HepG2 (cell line): ENCODE data around the gene CDYL2.

Experiments used
- CREM ChIP-seq, 2 experiments: sonication (generic) in 1 of 2; formaldehyde crosslinking in 1 of 2; IDR thresholded peaks; 2 replicates each; pipeline versions ENCODE4 v1.4.0 to v1.6.1; 2016 to 2020; ENCODE audit warnings: antibody characterized with exemption in 1 of 2, mild to moderate bottlenecking in 1 of 2, missing genetic modification reagents in 1 of 2
- FOXK1 ChIP-seq: sonication (generic); formaldehyde crosslinking; IDR thresholded peaks from 2 replicates; pipeline ENCODE4 v1.4.0; 2020; ENCODE audit warnings: low read depth, missing genetic modification reagents, borderline replicate concordance
- KDM5A ChIP-seq: fragments of 200-600 bp; sonication (generic); IDR thresholded peaks from 2 replicates; pipeline ENCODE4 v1.7.0; 2018; ENCODE audit warnings: antibody characterized with exemption, mild to moderate bottlenecking, low read length, borderline replicate concordance
- MXI1 ChIP-seq: IDR thresholded peaks from 3 replicates; pipeline ENCODE4 v1.6.1; 2012; ENCODE audit warnings: low read depth, low read length, inconsistent platforms, borderline replicate concordance
- TF ChIP-seq, protein P1 (sequence below): sonication (generic); formaldehyde crosslinking; IDR thresholded peaks from 2 replicates; pipeline ENCODE4 v1.4.0; 2020; ENCODE audit warnings: missing genetic modification reagents

DNA sequence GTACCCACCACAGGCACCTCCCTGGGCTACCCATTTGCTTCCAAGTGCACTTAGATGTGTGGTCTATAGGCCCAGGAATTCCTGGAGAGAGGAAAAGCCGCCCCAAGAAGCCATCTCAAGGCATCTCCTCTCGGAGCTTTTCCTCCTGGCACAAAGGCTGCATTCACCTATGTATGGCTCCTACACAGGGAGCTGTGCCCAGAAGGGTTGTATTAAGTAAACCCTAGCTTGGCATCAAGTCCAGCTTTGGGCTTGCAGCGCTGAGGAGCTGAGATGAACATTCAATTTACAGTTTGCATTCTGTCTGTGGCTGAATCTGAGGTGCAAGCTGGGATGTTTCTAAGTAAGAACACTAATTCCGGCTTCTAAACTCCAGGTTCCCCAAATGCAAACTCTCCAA is 81.3 kb downstream of the CDYL2 start:
- no peak for TF ChIP-seq FOXK1 (CRISPR knock-in tag)
- TF ChIP-seq CREM (IDR thresholded peaks at IDR 0.05), result no peak
- no peak for TF ChIP-seq CREM (CRISPR knock-in tag; IDR thresholded peaks at IDR 0.05)
- TF ChIP-seq, protein P1, sequence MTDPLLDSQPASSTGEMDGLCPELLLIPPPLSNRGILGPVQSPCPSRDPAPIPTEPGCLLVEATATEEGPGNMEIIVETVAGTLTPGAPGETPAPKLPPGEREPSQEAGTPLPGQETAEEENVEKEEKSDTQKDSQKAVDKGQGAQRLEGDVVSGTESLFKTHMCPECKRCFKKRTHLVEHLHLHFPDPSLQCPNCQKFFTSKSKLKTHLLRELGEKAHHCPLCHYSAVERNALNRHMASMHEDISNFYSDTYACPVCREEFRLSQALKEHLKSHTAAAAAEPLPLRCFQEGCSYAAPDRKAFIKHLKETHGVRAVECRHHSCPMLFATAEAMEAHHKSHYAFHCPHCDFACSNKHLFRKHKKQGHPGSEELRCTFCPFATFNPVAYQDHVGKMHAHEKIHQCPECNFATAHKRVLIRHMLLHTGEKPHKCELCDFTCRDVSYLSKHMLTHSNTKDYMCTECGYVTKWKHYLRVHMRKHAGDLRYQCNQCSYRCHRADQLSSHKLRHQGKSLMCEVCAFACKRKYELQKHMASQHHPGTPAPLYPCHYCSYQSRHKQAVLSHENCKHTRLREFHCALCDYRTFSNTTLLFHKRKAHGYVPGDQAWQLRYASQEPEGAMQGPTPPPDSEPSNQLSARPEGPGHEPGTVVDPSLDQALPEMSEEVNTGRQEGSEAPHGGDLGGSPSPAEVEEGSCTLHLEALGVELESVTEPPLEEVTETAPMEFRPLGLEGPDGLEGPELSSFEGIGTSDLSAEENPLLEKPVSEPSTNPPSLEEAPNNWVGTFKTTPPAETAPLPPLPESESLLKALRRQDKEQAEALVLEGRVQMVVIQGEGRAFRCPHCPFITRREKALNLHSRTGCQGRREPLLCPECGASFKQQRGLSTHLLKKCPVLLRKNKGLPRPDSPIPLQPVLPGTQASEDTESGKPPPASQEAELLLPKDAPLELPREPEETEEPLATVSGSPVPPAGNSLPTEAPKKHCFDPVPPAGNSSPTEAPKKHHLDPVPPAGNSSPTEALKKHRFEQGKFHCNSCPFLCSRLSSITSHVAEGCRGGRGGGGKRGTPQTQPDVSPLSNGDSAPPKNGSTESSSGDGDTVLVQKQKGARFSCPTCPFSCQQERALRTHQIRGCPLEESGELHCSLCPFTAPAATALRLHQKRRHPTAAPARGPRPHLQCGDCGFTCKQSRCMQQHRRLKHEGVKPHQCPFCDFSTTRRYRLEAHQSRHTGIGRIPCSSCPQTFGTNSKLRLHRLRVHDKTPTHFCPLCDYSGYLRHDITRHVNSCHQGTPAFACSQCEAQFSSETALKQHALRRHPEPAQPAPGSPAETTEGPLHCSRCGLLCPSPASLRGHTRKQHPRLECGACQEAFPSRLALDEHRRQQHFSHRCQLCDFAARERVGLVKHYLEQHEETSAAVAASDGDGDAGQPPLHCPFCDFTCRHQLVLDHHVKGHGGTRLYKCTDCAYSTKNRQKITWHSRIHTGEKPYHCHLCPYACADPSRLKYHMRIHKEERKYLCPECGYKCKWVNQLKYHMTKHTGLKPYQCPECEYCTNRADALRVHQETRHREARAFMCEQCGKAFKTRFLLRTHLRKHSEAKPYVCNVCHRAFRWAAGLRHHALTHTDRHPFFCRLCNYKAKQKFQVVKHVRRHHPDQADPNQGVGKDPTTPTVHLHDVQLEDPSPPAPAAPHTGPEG (CRISPR knock-in tag), result no peak
- TF ChIP-seq MXI1, result no peak
- TF ChIP-seq KDM5A, result no peak
